HT1080 (cell line): ENCODE data around the gene ECM2. TPM values are rescaled to one million over a fixed set of nuclear protein-coding genes. Genes with fewer than 3 reads are reported as not detected.

Source experiments
- DNase-seq: peaks from one replicate; pipeline ENCODE4 v3.0.0-alpha.2; 2015; ENCODE audit warnings: low read depth
- total RNA-seq: library from RNA; depleted of rRNA; stranded (reverse); fragments of >200 nt; shearing (Covaris generic); gene quantifications from 2 replicates; pipeline ENCODE4 v1.2.3, GENCODE V29; 2014

Gene ECM2
- total RNA-seq, 1 experiment from 2014 or later = 0.11 TPM

GRCh38 chr9:92527832-92528521 lies 7.8 kb downstream of the ECM2 start:
- DNase-seq = no peak

- no peak for DNase-seq
Measured at GRCh38 chr9:92527291-92527828, 8.4 kb downstream of the ECM2 start.

GRCh38 chr9:92525306-92525705 lies 10.5 kb downstream of the ECM2 start:
- no peak for DNase-seq

GRCh38 chr9:92524881-92525280 lies 10.9 kb downstream of the ECM2 start:
- no peak for DNase-seq

- DNase-seq = peak; percentile 27
Measured at GRCh38 chr9:92522983-92523970, 12.5 kb downstream of the ECM2 start.

- DNase-seq = no peak
Measured at GRCh38 chr9:92520837-92521236, 15.0 kb downstream of the ECM2 start.

GRCh38 chr9:92518199-92518598 lies 17.6 kb downstream of the ECM2 start:
- DNase-seq = no peak

DNA sequence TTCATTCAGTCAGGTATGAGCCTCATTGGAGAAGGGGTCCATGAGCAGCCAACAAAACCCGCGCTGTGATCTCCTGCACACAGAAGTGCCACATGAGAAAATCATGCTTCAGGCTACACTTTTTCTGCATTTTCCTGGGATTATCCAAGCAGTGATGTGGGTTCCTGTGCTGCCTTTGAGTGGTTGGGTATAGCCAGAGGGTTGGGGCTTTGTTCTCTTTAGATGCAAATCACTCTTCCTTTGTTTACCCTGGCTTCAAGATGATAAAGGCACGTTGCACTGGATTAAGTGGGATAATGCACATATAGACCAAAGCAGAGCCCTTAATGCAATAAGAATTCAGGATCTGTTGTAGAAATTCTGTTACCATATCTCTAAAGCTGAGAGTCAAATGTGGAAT lies 18.7 kb downstream of the ECM2 start:
- DNase-seq = no peak

DNA sequence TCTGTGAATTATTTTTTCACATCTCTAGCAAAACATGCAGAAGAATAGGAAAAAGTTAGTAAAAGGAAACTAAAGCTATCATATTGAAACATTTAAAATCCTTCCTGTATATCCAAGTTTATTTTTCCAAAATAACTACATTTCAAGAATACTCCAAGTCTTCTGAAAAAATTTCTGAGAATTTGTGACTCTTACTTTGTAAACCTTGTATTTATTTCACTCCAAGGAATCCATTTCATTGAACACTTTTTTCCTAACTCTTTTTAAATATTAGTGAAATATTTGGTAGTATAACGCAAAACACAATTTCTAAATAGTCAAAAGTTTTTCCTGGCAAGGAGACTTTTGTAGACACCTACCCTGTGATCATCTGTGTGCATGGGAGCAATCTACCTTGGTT lies 19.3 kb downstream of the ECM2 start:
- no peak for DNase-seq

GRCh38 chr9:92514635-92515034 lies 21.2 kb downstream of the ECM2 start:
- DNase-seq = no peak

GRCh38 chr9:92513349-92513748 lies 22.4 kb downstream of the ECM2 start:
- DNase-seq = no peak

GRCh38 chr9:92512622-92513021 lies 23.2 kb downstream of the ECM2 start:
- DNase-seq = no peak

DNA sequence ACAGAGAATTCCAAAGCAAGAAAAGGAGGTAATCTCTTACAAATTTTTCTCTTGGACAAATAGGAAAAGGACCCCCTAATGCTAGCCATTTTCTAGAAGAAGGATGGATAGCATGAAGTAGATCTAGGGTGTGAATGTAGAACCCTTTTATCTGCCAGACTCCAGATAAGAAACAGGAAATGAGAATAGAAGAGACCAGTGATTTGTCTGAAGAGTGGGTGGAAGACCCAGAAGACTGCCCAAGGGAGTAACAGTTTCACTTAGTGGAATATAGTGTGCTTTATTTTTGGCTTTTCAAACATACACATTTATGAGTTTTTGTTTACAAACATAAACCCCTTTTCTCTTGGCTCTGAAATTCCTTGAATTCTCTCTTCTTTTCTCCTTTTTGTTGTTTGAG lies 25.0 kb downstream of the ECM2 start:
- no peak for DNase-seq

DNA sequence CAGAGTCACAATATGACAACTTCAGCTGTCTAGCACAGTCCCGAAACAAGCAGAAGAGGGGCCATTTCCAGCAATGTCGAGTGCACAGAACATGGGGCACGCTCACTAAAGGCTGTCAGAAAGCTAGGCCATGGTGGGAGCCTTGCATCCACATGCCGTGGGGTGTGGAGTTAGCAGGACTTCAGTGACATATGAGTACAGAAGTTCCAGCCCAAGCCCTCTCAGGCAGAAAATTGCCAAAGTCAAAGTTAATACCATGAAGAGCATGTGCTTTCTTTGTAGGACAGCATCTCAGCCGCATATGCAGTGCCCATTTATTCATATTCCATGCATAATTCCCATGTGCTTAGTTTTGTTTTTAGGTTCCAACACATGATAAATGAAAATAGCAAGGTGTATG lies 26.7 kb downstream of the ECM2 start:
- DNase-seq = no peak

- DNase-seq = no peak
Measured at GRCh38 chr9:92508018-92508820, 27.6 kb downstream of the ECM2 start.

- no peak for DNase-seq
Measured at GRCh38 chr9:92507496-92507895, 28.3 kb downstream of the ECM2 start.

- DNase-seq = no peak
Measured at GRCh38 chr9:92507005-92507404, 28.8 kb downstream of the ECM2 start.

DNA sequence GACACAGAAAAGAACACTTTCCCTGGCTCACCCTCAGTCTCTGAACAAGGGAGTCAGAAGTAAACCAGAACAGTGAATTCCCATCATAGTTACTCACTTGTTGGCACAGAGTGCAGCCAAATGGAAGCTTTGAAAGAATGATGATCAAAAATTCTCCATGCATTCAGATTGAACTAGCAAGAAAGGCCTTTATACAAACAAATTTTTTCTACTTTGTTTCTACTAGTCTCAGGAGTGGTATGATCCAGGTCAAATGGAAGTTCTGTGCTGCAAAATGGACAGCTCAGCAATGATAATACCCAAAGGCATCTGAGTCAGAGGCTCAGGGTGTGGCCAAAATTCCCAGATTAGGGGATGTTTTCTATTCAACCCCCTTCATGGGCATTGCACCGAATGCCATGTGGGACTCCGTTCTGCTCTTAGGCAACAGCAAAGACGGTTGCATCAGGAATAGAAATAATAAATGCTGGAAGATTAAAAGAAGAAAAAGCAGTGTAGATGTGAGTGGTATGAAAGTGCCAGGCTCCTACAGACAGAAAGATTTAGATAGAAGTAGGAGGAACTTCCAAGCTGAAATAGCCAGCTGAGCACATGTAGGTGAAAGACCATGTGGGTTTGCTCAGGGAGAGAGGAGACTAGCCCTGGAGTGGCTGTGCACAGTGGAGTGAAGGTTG lies 29.5 kb downstream of the ECM2 start:
- DNase-seq = peak; percentile 79

- no peak for DNase-seq
Measured at GRCh38 chr9:92504881-92505280, 30.9 kb downstream of the ECM2 start.

GRCh38 chr9:92503156-92503555 lies 32.6 kb downstream of the ECM2 start:
- DNase-seq = no peak
